ENCODE results near the gene PCNX4. TPM values are rescaled to one million over a fixed set of nuclear protein-coding genes. Genes with fewer than 3 reads are reported as not detected.

Gene PCNX4
- total RNA-seq, 4 donors from 2014 or later = 42.2 to 60.2 (median 51.9) TPM

GRCh38 chr14:60067882-60068281 lies 23.8 kb upstream of the PCNX4 start:
- TF ChIP-seq POLR2A (IDR thresholded peaks at IDR 0.05) (no peak), CTCF (IDR thresholded peaks at IDR 0.05) (no peak)
- Histone ChIP-seq H3K4me1 (no peaks in the 10 kb centered on the region), H3K27me3 (no peaks in the 10 kb centered on the region), H3K9me3 (no peaks in the 10 kb centered on the region), H3K36me3 (no peaks in the 10 kb centered on the region), H3K4me3 (no peak overlapping the region), H3K27ac (no peak overlapping the region)
- no peak for DNase-seq

- DNase-seq = no peak
- Histone ChIP-seq H3K4me1 (no peaks in the 10 kb centered on the region), H3K9me3 (peaks cover 0 to 3% (median 0%) of the 10 kb centered on the region in 4 donors), H3K4me3 (no peak overlapping the region), H3K27me3 (no peaks in the 10 kb centered on the region), H3K36me3 (no peaks in the 10 kb centered on the region), H3K27ac (no peak overlapping the region)
- TF ChIP-seq POLR2A (IDR thresholded peaks at IDR 0.05) (no peak), CTCF (IDR thresholded peaks at IDR 0.05) (no peak)
Measured at GRCh38 chr14:60079723-60080122, 12.0 kb upstream of the PCNX4 start.

- Histone ChIP-seq H3K4me3 (no peak overlapping the region), H3K4me1 (no peaks in the 10 kb centered on the region), H3K9me3 (no peaks in the 10 kb centered on the region), H3K36me3 (no peaks in the 10 kb centered on the region), H3K27me3 (no peaks in the 10 kb centered on the region), H3K27ac (no peak overlapping the region)
- TF ChIP-seq POLR2A (IDR thresholded peaks at IDR 0.05) (no peak), CTCF (IDR thresholded peaks at IDR 0.05) (no peak)
- DNase-seq = no peak
Measured at GRCh38 chr14:60085085-60085484, 6.6 kb upstream of the PCNX4 start.

- no peak overlapping the region for H3K27ac ChIP-seq
- H3K9me3 ChIP-seq = no peaks in the 10 kb centered on the region
- TF ChIP-seq CTCF (IDR thresholded peaks at IDR 0.05) (no peak), POLR2A (IDR thresholded peaks at IDR 0.05) (no peak)
- DNase-seq = no peak
- H3K4me1 ChIP-seq = no peaks in the 10 kb centered on the region
- H3K4me3 ChIP-seq = no peak overlapping the region
- H3K36me3 ChIP-seq = no peaks in the 10 kb centered on the region
- H3K27me3 ChIP-seq = no peaks in the 10 kb centered on the region
Measured at GRCh38 chr14:60085693-60086092, 6.0 kb upstream of the PCNX4 start.

- Histone ChIP-seq H3K36me3 (no peaks in the 10 kb centered on the region), H3K27me3 (no peaks in the 10 kb centered on the region), H3K9me3 (no peaks in the 10 kb centered on the region), H3K4me1 (no peaks in the 10 kb centered on the region), H3K27ac (no peak overlapping the region), H3K4me3 (no peak overlapping the region)
- TF ChIP-seq CTCF (IDR thresholded peaks at IDR 0.05) (no peak), POLR2A (IDR thresholded peaks at IDR 0.05) (no peak)
- no peak for DNase-seq
Measured at GRCh38 chr14:60087668-60088067, 4.1 kb upstream of the PCNX4 start.

- H3K9me3 ChIP-seq = no peaks in the 10 kb centered on the region
- TF ChIP-seq CTCF (IDR thresholded peaks at IDR 0.05) = no peak
- no peak for TF ChIP-seq POLR2A (IDR thresholded peaks at IDR 0.05)
- H3K36me3 ChIP-seq = no peaks in the 10 kb centered on the region
- no peak overlapping the region for H3K27ac ChIP-seq
- H3K4me3 ChIP-seq = no peak overlapping the region
- DNase-seq = no peak
- no peaks in the 10 kb centered on the region for H3K27me3 ChIP-seq
- peaks cover 0 to 13% (median 4%) of the 10 kb centered on the region in 4 donors for H3K4me1 ChIP-seq
Measured at GRCh38 chr14:60089221-60089620, 2.5 kb upstream of the PCNX4 start.
